GM21723 (cell line): Measurements from ENCODE around the gene RASSF10.

Source experiments
- ATAC-seq: cut with Tn5 transposase; IDR thresholded peaks from one replicate; pipeline ENCODE4 v1.9.1; 2021; ENCODE audit warnings: mild to moderate bottlenecking, moderate library complexity; ENCODE audit not compliant: unreplicated experiment

The RASSF10 gene

DNA sequence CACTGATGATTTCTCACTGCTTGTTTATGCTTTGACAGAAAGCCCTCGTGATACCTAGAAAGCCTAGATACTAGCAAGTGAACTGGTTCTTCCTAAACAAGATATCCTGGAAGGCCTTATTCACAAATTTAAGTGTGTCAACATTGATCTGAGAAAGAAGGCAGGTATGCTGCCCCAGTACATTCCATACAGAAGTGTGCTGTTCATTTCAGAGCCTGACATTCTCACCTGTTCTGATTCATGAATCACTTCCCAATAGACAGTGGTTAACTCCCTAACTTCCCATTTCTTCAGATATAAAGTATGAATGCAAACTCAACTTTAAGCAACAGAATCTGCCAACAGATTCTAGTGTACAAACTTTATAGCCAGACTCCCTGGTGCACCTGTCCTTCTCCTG is 15.5 kb upstream of the RASSF10 start:
- no peak for ATAC-seq

DNA sequence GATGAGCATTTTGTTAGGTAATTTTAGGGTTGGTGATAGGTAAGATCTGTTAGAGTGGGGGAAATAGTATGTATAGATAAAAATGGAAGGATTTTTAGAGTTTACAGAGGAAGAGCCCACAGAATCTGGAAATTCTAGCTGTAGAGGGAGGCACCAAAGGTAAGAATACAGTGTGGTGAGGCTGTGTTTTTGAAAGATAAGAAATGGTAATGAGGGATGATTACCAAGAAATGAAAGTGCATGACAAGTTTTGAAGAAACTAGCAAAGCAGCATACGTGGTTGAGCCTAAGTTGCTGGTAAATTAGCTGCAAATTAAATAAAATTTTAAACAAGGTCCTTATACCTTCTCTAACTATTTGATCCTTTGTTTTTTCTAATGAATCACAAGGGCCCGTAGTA is 14.6 kb upstream of the RASSF10 start:
- no peak for ATAC-seq

DNA sequence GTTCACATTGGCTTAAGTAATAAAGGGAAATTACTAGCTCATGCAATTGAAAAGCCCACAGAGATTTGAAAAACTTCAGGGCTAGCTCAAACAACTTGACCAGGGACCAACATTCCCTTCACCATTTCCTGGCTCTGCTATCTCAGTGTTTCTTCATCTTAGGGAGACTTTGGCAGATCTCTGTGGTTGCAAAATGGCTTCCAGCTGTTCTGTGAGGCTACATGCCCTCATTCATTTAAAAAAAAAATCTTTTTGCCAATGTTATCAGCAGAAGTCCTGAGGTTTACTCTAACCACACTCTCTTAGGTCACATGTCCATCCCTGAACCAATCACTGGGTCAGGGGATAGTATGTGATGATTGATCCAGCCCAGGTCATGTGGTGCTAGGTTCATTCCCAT is 13.9 kb upstream of the RASSF10 start:
- no peak for ATAC-seq

DNA sequence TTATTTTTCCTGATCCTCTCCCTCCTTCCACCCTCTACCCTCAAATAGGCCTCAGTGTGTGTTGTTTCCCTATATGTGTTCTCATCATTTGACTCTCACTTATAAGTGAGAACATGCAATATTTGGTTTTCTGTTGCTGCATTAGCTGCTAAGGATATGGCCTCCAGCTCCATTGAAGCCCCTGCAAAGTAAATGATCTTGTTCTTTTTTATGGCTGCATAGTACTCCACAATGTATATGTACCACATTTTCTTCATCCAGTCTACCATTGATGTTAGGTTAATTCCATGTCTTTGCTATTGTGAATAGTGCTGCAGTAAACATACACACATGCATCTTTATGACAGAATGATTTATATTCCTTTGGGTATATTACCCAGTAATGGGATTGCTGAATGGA is 13.3 kb upstream of the RASSF10 start:
- ATAC-seq = no peak

DNA sequence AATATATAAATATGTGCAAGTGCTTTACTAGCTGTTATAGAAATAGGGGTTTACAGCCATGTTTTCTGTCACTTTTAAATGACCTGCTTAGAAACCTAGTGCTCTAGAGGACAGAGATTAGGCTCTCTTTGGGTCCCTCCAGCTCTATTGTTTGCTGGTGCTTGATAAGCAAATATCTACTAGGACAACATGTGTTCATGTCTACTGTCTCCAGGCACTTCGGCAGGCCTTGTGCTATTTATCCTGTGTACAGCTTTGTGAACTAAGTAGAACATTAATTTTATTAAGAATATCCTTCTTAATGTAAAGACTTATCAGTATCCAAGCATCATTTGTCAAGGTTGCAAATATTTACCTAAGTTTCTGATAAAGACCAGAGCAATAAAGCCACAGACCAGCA is 11.9 kb upstream of the RASSF10 start:
- no peak for ATAC-seq

DNA sequence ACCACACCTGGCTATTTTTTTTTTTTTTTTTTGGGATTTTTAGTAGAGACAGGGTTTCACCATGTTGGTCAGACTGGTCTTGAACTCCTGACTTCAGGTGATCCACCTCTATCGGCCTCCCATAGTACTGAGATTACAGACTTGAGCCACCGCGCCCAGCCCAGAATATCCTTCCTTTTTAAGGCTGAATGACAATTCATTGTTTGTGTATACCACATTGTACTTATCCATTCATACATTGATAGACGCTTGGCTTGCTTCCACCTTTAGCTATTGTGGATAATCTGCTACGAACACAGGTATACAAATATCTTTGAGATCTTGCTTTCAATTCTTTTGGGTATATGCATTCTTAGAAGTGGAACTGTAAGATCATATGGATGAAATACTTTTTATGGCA is 10.8 kb upstream of the RASSF10 start:
- ATAC-seq = no peak

DNA sequence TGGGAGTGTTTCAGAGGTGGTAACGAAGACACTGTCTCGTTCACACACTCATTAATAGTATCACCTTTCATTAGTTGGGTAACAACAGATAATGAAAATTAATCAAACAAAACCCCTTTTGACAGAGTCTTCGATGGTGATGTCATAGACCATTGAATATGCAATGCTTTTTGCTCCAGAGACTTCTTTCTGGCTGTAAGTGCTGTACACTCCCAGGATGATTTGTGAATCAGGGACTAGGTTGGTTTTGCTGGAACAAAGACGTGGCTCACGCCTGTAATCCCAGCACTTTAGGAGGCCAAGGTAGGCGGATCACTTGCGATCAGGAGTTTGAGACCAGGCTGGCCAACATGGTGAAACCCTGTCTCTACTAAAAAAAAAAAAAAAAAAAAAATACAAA is 9.5 kb upstream of the RASSF10 start:
- ATAC-seq = no peak

DNA sequence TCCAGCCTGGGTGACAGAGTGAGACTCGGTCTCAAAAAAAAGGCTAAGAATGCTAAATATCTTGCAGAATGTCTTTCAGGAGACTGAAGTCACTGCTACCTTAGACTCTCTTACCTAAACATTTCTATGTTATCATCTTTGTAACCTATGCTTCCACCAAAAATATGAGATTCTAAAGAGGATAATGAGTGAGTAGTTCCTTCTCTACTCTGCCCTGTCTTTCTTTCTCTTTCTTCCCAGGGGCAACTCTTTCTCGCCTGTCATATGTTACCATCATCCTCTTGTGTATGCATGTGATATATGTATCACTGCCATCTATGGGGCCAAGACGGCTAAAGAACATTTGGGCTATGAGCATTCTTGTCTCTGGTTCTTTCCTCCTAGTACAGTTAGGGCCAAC is 9.0 kb upstream of the RASSF10 start:
- ATAC-seq = no peak

DNA sequence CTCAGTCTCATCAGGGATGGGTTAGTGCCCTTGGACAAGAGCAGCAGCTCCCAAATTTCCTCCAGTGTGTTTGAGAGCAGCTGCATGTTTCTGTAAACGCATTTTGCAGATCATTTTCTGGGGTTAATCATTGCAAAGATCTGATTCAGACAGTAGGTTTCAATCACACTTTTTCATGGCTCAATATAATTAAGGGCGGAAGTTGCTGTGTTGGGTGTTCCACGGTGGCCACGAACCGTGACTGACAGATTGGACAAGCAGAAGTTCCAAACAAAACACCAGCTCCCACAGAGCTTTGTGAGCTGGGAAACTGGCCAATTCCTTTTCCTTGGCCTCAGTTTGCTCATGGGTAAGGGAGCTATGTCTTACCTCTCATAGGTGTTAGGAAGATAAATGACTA is 8.4 kb upstream of the RASSF10 start:
- no peak for ATAC-seq

DNA sequence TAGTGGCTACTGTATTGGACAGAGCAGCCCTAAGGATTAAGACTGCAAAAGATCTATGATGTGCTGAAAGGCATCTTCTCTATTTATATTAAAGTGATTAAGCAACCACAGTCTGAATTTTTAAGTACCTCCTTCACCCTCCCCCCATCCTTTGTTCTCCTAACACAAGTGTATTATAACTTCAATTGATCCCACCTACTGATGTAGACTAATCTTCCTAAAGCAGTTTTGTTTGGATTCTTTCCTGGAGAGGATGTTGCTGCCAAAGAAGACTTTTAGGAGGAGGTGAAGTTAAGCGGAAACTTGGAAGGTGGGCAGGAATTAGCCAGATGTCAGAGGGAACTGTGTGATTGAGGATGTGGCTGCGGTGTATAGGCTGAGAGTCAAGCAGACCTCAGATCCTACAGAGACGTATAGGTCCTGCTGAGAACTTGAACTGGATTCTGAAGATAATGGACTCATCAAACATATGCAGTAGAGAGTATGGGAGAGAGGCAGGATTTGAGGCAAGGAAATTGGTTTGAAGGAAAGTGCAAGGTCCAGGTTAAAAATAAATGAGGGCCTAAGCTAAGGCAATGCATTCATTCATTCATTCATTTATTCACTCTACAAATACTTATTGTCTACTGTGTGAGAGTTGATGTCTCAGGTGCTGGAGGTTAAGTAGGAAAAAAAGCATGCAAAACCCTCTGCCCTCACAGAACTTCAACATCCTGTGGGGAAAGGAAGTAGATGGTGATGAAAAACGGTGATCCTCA is 5.2 kb upstream of the RASSF10 start:
- no peak for ATAC-seq

DNA sequence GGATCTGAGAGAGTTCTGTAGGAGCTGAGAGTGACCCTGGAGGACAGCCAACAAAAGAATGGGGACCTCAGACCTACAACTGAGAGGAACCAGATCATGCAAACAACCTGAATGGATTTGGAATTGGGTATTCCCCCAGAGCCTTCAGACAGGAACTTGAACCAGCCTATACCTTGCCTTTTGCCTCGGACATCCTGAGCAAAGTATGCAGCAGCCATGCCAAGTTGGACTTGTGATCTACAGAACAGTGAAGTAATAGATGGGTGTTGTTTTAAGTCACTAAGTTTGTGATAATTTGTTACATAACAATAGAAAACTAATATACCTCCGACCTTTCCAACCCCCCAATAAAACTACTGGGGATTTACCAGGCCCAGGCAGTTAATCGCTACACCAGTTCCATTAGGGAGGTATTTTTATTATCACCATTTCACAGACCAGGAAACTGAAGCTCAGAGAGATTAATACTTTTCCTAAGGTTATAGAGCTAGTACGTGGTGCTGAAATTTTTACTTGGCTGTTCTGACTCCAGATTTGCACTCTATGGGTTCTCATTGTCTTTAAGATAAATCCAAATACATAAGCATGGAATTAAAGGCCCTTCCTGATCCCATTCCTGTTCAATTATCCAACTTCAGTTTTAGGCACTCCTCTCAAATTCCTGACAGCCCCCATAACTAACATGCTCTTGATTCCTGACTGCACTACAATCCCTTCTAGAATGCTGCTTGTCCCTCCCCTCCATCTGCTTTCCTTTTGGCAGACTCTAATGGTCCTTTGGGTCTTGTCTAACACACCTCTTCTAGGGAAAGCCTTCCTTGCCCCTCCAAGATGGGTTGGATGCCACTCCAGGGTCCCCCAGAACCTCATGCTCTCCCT is 1.7 kb upstream of the RASSF10 start:
- ATAC-seq = no peak

DNA sequence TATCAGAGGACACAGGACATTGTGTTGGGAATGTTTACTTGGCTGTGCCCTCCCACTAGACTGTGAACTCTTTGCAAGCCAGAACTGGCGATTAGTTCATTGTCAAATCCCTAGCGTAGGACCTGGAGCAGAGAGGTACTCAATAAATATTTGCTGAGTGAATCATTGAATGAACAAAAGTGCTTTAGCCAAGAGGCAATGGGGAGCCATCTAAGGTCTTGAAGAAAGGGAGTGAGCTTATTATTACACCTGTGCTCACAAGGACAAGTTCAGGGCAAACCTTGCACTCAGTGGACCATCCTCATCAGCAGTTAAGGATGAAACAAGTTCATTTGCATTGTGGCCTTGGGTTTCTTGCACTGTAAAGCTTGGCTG is 1.1 kb upstream of the RASSF10 start:
- ATAC-seq = no peak

DNA sequence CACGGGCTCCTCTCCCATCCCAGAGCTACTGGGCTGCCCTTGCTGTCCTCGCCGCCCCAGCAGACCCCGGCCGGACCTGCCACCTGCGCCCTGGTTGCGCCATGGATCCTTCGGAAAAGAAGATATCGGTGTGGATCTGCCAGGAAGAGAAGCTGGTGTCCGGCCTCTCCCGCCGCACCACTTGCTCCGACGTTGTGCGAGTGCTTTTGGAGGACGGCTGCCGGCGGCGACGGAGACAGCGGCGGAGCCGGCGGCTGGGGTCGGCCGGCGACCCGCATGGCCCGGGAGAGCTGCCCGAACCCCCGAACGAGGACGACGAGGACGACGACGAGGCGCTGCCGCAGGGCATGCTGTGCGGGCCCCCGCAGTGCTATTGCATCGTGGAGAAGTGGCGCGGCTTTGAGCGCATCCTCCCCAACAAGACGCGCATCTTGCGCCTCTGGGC is 382 bp downstream of the RASSF10 start:
- no peak for ATAC-seq

DNA sequence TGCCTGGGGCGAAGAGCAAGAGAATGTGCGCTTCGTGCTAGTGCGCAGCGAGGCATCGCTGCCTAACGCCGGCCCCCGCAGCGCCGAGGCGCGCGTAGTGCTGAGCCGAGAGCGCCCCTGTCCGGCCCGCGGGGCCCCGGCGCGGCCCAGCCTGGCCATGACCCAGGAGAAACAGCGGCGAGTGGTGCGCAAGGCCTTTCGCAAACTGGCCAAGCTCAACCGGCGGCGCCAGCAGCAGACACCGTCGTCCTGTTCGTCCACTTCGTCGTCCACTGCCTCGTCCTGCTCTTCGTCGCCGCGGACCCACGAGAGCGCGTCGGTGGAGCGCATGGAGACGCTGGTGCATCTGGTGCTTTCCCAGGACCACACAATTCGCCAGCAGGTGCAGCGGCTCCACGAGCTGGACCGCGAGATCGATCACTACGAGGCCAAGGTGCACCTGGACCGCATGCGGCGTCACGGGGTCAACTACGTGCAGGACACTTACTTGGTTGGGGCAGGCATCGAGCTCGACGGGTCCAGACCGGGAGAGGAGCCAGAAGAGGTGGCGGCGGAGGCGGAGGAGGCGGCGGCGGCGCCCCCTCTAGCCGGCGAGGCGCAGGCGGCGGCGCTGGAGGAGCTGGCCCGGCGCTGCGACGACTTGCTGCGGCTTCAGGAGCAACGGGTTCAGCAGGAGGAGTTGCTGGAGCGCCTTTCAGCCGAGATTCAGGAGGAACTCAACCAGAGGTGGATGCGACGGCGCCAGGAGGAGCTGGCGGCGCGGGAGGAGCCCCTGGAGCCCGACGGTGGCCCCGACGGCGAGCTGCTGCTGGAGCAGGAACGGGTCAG is 1.0 kb downstream of the RASSF10 start:
- ATAC-seq = no peak

DNA sequence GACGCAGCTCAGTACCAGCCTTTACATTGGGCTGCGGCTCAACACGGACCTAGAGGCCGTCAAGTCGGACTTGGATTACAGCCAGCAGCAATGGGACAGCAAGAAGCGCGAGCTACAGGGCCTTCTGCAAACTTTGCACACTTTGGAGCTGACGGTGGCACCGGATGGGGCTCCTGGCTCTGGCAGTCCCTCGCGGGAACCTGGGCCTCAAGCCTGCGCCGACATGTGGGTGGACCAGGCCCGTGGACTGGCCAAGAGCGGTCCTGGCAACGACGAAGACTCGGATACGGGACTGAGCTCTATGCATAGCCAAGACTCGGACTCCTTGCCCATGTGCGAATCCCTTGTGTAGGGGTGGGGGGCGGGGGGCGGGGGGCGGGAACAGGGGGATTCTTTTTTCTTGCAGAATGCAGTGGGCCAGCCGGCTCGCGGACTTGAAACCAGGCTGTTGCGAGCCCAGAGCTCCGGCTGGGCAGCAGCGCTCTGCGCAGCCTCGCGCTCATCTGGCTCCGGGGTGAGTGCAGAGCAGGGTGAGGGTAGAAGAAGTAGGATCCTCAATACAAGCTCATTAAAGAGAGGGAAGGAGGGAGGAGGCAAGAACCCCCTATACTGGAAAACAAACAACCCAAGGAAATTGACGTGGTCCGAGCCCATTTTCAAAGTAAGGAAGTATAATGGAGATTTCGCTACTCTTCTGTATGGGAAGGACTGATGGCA is 1.8 kb downstream of the RASSF10 start:
- ATAC-seq = no peak

DNA sequence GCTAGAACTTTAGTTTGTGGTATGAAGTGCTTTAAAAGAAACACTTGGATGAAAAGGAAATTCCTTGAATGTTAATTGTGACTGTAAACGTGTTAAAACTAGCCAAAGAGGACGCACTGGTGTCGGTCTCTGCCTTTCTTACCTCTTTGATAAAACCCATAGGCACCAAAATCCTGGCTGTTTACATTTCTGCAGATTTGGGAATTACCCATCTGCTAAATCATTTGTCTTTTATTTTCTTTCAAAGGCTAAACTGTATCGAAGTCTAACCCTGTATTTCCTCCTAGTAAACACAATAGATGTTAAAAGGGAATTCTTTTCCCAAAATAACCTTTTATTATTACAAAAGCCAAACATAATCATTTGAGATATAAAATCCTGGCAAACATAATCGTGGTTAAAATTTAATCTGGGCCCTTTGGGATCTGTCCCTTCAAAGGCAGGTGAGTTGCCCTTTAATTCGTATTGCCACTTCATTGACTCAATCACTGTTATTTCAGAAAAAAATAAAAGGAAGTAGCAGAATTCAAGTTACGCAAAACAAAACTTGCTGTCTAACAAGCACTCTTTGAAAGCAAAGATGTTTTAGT is 2.4 kb downstream of the RASSF10 start:
- no peak for ATAC-seq

DNA sequence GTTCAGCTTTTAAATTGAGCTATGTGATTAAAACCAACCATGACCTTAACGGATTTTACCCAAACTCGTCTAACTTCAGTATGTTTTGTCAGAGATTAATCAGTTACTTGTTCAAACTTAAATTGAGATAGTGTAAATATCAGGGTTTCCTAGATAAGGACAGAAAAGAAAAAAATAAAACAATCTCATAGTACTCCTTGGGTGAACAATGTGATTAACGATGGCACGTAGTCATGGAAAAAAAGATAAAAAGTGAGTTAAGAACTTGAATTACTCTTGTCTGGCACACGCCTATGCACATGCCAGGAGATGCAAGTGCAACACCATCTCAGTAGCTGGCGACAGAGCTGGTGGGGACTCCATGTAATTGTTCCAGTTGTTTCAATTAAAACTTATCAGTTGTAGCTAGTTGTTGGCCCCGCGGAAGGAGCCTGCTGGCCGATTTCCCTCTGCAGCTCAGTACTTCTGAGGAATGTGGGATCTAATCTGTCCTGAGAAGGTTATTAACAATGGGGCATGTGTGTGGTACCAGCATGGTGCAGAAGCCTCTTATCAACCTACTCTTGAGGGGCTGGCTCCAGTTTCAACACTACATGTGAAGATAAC is 3.0 kb downstream of the RASSF10 start:
- no peak for ATAC-seq

DNA sequence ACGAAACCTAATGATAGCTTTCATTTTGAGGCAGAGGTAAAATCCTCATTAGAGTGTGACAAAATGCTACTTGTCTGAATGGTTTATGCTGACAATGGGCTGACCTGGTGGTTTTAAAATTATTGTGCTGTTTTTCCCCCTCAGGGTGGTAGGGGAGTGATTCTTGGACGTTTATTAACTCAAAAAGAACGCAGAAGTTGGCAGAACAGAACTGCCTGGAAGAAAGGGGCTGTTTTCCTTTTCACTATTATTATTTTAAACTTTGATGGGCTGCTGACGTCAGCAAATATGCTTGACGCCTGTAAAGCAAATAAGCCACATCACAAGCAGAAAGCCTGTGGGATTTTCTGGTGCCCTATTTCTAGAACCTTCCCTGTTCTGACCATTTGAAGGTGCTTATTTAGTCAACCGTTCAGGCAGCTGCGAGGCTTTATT is 4.0 kb downstream of the RASSF10 start:
- ATAC-seq = no peak

DNA sequence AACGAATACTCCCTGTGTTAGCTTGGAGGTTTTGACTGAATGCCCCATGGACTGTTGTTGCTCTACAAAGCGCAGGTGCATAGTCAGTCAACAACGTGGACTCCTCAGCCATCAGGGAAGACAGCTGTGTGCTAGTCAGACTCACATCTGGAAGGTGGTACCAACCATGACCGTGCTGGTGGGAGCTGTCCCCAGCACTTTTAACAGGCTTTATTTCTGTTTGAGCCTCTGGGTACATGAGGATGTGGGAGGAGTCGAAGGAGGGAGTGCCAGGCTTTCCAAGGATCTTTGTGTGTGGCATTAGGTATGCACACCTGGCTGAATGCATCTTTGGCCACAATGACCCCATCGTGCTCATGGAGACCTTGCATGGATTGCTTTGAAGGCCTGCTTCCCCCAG is 6.6 kb downstream of the RASSF10 start:
- no peak for ATAC-seq

DNA sequence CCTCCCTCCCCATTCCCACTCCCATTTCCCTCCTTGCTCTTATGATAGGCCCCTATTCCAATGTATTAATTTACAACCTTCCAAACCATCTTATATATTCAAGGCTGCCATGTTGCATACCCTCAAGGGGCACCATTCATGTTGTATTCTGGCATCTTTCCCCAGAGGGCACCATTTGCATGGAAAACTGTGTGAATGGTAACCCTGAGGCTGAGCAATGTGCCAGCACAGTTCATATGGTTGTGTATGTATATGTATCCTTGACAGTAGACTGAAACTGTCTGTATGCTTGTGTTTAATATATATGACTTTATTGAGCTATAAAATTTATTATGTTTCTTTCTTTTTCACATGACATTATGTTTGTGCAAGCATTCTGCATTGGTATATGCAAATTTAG is 7.3 kb downstream of the RASSF10 start:
- no peak for ATAC-seq
